Measurements from ENCODE around the gene NPIPA7.
"Not testable (repeated sequence)": the region's sequence is repeated elsewhere in the genome, so short reads cannot be mapped to it uniquely, and the experiment has no call there.

NPIPA7 gene

DNA sequence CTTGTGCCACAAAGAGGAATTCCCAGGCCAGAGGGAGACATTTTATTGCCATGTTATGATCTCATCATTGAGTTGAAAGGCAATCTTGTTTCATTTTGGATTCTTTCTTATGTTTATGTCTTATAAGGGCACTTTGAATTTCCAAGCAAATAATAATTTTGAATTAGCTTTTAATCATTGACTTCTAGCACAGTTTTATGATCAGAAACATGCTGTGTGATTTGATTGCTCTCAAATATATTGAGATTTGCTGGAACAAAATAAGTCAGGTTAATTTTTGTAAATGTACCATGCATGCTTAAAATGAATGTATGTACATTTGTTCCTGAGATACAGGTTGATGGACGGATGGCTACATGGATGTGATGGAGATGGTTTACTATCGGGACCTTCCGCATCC, at the start of gene NPIPA7:
Gene NPIPA7, plus strand, starts transcription at position 301 of the 400 bp plus-strand sequence. CDS start 105 bp downstream, outside the sequence.
- DNase-seq (ENCODE audit: low read depth in 1 of 2, low spot score in 1 of 2) = not testable (repeated sequence)

GRCh38 chr16:16331466-16331865, 47.5 kb upstream of the NPIPA7 start:
- DNase-seq (ENCODE audit: low read depth in 1 of 2, low spot score in 1 of 2) = not testable (repeated sequence)

GRCh38 chr16:16357556-16357955, 21.4 kb upstream of the NPIPA7 start:
- not testable (repeated sequence) for DNase-seq (ENCODE audit: low read depth in 1 of 2, low spot score in 1 of 2)

DNA sequence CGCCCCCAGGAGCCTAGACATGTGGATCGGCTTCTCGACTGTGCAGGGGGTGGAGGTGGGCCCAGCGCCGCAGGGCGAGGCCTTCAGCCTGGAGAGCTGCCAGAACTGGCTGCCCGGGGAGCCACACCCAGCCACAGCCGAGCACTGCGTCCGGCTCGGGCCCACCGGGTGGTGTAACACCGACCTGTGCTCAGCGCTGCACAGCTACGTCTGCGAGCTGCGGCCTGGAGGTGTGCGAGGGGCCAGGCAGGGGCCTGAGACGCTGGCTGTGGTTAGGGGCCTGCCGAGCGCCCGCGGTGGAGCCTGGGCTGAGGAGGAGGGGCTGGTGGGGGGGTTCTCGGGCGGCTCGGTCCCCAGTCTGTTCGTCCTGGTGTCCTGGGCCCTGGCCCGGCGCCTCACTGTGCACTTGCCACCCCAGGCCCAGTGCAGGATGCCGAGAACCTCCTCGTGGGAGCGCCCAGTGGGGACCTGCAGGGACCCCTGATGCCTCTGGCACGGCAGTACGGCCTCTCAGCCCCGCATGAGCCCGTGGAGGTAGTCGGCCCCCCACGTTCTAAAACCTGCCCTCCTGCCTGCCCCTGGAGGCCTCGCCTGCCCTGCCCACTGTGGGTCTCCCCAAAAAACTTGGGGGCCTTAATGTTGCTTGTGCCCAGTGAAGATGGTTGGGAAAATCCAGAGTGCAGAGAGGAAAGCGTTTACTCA, 20.2 kb upstream of the NPIPA7 start:
- DNase-seq (ENCODE audit: low read depth in 1 of 2, low spot score in 1 of 2) = not testable (repeated sequence)

DNA sequence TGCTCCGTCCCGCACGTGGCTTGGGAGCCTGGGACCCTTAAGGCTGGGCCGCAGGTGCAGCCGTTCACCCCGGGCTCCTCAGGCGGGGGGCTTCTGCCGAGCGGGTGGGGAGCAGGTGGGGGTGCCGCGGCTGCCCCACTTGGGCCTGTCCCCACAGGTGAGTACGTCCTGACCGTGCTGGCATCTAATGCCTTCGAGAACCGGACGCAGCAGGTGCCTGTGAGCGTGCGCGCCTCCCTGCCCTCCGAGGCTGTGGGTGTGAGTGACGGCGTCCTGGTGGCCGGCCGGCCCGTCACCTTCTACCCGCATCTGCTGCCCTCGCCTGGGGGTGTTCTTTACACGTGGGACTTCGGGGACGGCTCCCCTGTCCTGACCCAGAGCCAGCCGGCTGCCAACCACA, 15.3 kb upstream of the NPIPA7 start:
- not testable (repeated sequence) for DNase-seq (ENCODE audit: low read depth in 1 of 2, low spot score in 1 of 2)

DNA sequence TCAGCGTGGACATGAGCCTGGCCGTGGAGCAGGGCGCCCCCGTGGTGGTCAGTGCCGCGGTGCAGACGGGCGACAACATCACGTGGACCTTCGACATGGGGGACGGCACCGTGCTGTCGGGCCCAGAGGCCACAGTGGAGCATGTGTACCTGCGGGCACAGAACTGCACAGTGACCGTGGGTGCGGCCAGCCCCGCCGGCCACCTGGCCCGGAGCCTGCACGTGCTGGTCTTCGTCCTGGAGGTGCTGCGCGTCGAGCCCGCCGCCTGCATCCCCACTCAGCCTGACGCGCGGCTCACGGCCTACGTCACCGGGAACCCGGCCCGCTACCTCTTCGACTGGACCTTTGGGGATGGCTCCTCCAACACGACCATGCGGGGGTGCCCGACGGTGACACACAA, 14.8 kb upstream of the NPIPA7 start:
- DNase-seq (ENCODE audit: low read depth in 1 of 2, low spot score in 1 of 2) = not testable (repeated sequence)

GRCh38 chr16:16364701-16365100, 14.2 kb upstream of the NPIPA7 start:
- DNase-seq (ENCODE audit: low read depth in 1 of 2, low spot score in 1 of 2) = not testable (repeated sequence)

- not testable (repeated sequence) for DNase-seq (ENCODE audit: low read depth in 1 of 2, low spot score in 1 of 2)
These were observed 13.6 kb upstream of the NPIPA7 start for GRCh38 chr16:16365319-16365718.

DNA sequence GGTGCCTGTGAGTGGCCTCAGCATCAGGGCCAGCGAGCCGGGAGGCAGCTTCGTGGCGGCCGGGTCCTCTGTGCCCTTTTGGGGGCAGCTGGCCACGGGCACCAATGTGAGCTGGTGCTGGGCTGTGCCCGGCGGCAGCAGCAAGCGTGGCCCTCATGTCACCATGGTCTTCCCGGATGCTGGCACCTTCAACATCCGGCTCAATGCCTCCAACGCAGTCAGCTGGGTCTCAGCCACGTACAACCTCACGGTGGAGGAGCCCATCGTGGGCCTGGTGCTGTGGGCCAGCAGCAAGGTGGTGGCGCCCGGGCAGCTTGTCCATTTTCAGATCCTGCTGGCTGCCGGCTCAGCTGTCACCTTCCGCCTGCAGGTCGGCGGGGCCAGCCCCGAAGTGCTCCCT, 13.1 kb upstream of the NPIPA7 start:
- DNase-seq (ENCODE audit: low read depth in 1 of 2, low spot score in 1 of 2) = not testable (repeated sequence)

DNA sequence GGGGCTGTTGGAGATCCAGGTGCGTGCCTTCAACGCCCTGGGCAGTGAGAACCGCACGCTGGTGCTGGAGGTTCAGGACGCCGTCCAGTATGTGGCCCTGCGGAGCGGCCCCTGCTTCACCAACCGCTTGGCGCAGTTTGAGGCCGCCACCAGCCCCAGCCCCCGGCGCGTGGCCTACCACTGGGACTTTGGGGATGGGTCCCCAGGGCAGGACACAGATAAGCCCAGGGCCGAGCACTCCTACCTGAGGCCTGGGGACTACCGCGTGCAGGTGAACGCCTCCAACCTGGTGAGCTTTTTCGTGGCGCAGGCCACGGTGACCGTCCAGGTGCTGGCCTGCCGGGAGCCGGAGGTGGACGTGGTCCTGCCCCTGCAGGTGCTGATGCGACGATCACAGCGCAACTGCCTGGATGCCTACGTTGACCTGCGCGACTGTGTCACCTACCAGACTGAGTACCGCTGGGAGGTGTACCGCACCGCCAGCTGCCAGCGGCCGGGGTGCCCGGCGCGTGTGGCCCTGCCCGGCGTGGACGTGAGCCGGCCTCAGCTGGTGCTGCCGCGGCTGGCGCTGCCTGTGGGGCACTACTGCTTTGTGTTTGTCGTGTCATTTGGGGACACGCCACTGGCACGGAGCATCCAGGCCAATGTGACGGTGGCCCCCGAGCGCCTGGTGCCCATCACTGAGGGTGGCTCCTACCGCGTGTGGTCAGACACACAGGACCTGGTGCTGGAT, 12.2 kb upstream of the NPIPA7 start:
- not testable (repeated sequence) for DNase-seq (ENCODE audit: low read depth in 1 of 2, low spot score in 1 of 2)

DNA sequence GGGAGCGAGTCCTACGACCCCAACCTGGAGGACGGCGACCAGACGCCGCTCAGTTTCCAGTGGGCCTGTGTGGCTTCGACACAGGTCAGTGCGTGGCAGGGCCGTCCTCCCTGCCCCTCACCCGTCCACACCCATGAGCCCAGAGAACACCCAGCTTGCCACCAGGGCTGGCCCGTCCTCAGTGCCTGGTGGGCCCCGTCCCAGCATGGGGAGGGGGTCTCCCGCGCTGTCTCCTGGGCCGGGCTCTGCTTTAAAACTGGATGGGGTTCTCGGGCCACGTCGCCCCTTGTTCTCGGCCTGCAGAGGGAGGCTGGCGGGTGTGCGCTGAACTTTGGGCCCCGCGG, 11.7 kb upstream of the NPIPA7 start:
- DNase-seq (ENCODE audit: low read depth in 1 of 2, low spot score in 1 of 2) = not testable (repeated sequence)

GRCh38 chr16:16369081-16369856, 9.7 kb upstream of the NPIPA7 start:
- not testable (repeated sequence) for DNase-seq (ENCODE audit: low read depth in 1 of 2, low spot score in 1 of 2)

DNA sequence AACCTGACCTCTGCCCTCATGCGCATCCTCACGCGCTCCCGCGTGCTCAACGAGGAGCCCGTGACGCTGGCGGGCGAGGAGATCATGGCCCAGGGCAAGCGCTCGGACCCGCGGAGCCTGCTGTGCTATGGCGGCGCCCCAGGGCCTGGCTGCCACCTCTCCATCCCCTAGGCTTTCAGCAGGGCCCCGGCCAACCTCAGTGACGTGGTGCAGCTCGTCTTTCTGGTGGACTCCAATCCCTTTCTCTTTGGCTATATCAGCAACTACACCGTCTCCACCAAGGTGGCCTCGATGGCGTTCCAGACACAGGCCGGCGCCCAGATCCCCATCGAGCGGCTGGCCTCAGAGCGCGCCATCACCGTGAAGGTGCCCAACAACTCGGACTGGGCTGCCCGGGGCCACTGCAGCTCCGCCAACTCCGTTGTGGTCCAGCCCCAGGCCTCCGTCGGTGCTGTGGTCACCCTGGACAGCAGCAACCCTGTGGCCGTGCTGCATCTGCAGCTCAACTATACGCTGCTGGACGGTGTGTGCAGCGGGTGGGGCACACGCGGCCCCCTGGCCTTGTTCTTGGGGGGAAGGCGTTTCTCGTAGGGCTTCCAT, 7.7 kb upstream of the NPIPA7 start:
- not testable (repeated sequence) for DNase-seq (ENCODE audit: low read depth in 1 of 2, low spot score in 1 of 2)

GRCh38 chr16:16374192-16374591, 4.7 kb upstream of the NPIPA7 start:
- DNase-seq (ENCODE audit: low read depth in 1 of 2, low spot score in 1 of 2) = not testable (repeated sequence)

GRCh38 chr16:16399685-16400084, 20.7 kb downstream of the NPIPA7 start:
- not testable (repeated sequence) for DNase-seq (ENCODE audit: low read depth in 1 of 2, low spot score in 1 of 2)

DNA sequence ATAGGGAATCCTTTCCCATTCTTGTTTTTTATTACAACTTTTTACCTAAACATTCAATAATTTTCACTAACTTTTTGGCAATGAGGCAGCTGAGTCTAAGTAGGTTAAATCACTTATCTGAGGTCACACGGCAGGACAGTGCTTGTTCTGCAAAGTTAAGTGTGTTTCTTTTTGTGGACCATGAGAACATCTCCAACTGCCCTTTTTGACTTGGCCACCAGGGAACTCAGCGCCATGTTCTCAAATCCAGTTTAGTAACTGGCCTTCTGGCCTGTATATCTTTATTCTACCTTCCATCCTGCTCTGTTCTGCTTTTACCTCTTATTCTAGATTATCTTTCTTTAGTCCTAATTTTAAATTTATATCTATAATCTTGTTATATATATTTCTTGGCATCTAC, 23.4 kb downstream of the NPIPA7 start:
- DNase-seq (ENCODE audit: low read depth in 1 of 2, low spot score in 1 of 2) = not testable (repeated sequence)

GRCh38 chr16:16404283-16404682, 25.3 kb downstream of the NPIPA7 start:
- DNase-seq (ENCODE audit: low read depth in 1 of 2, low spot score in 1 of 2) = not testable (repeated sequence)

- DNase-seq (ENCODE audit: low read depth in 1 of 2, low spot score in 1 of 2) = not testable (repeated sequence)
These were observed 26.5 kb downstream of the NPIPA7 start for GRCh38 chr16:16405421-16405820.

GRCh38 chr16:16408430-16408829, 29.5 kb downstream of the NPIPA7 start:
- not testable (repeated sequence) for DNase-seq (ENCODE audit: low read depth in 1 of 2, low spot score in 1 of 2)

DNA sequence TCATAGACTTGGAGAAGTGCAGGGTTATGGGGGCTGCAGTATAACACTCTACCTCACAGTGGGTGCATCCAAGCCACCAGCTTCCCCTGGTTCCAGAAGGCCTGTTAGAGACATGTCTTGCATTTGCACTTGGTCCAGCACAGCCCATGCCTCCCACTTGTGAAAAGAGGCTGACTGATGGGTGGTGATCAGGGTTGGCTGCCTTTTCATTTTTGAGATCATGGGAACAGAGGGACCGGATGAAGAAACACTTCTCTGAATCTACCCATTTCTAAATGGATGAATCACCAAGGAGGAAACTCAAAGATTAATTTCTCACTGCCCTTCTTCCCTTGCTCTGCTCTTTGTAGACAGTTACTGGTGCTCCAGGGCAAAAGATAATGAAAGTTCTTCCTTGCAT, 34.8 kb downstream of the NPIPA7 start:
- DNase-seq (ENCODE audit: low read depth in 1 of 2, low spot score in 1 of 2) = not testable (repeated sequence)

DNA sequence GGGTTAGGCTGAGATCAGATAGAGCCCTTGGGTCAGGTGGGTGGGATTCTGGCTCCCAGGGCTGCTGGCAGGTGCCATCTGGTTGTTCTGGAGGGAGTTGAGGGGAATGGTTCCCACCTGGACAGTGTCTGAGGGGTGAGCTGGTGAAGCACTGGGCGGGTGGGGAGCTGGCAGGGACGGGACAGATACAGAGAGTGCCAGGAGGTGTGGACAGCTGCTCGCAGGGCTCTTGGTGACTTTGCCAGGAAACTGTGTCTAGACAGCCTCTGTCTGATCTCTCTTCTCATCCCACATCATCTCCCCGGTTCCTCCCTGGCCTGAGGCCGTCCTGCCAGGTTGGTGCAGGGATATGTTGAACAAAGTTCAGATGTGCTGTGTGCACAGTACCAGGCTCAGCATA, 38.1 kb downstream of the NPIPA7 start:
- not testable (repeated sequence) for DNase-seq (ENCODE audit: low read depth in 1 of 2, low spot score in 1 of 2)

Data from stimulated activated CD4-positive, alpha-beta T cell treated with anti-CD3 and anti-CD28 coated beads, Interleukin-15, amount 100 ng/mL, for 1 hour (primary cell).